ENCODE measurements around the gene HAP1.
"Not testable (repeated sequence)": the region's sequence is repeated elsewhere in the genome, so short reads cannot be mapped to it uniquely, and the experiment has no call there.

The HAP1 gene

GRCh38 chr17:41728056-41728455, 6.4 kb downstream of the HAP1 start:
- DNase-seq (ENCODE audit: low read depth in 1 of 2, low spot score in 1 of 2) = no peak

- DNase-seq (ENCODE audit: low read depth in 1 of 2, low spot score in 1 of 2) = no peak
Observed at GRCh38 chr17:41725134-41725533, 9.3 kb downstream of the HAP1 start.

GRCh38 chr17:41724476-41725050, 9.9 kb downstream of the HAP1 start:
- DNase-seq (ENCODE audit: low read depth in 1 of 2, low spot score in 1 of 2) = no peak

- no peak for DNase-seq (ENCODE audit: low read depth in 1 of 2, low spot score in 1 of 2)
Observed at GRCh38 chr17:41723801-41724475, 10.5 kb downstream of the HAP1 start.

GRCh38 chr17:41722231-41722630, 12.2 kb downstream of the HAP1 start:
- no peak for DNase-seq (ENCODE audit: low read depth in 1 of 2, low spot score in 1 of 2)

GRCh38 chr17:41718287-41718645, 16.2 kb downstream of the HAP1 start:
- no peak for DNase-seq (ENCODE audit: low read depth in 1 of 2, low spot score in 1 of 2)

- no peak for DNase-seq (ENCODE audit: low read depth in 1 of 2, low spot score in 1 of 2)
Observed at GRCh38 chr17:41717408-41718286, 16.8 kb downstream of the HAP1 start.

- DNase-seq (ENCODE audit: low read depth in 1 of 2, low spot score in 1 of 2) = no peak
Observed at GRCh38 chr17:41711669-41712400, 22.6 kb downstream of the HAP1 start, which contains the start of gene GAST. GAST (plus strand) TSS chr17:41712331; CDS start chr17:41715437, 3,106 bp downstream.

GRCh38 chr17:41710472-41711090, 23.9 kb downstream of the HAP1 start:
- no peak for DNase-seq (ENCODE audit: low read depth in 1 of 2, low spot score in 1 of 2)

GRCh38 chr17:41707803-41708669, 26.4 kb downstream of the HAP1 start:
- no peak for DNase-seq (ENCODE audit: low read depth in 1 of 2, low spot score in 1 of 2)

GRCh38 chr17:41705271-41705991, 29.0 kb downstream of the HAP1 start:
- no peak for DNase-seq (ENCODE audit: low read depth in 1 of 2, low spot score in 1 of 2)

- no peak for DNase-seq (ENCODE audit: low read depth in 1 of 2, low spot score in 1 of 2)
Observed at GRCh38 chr17:41702712-41703111, 31.7 kb downstream of the HAP1 start.

- DNase-seq (ENCODE audit: low read depth in 1 of 2, low spot score in 1 of 2) = not testable (repeated sequence)
Observed at GRCh38 chr17:41700843-41701242, 33.6 kb downstream of the HAP1 start.

GRCh38 chr17:41697122-41697962, 37.1 kb downstream of the HAP1 start:
- DNase-seq (ENCODE audit: low read depth in 1 of 2, low spot score in 1 of 2) = no peak

GRCh38 chr17:41695954-41696757, 38.3 kb downstream of the HAP1 start:
- peak; percentile 42 to 75 for DNase-seq (ENCODE audit: low read depth in 1 of 2, low spot score in 1 of 2)

GRCh38 chr17:41695134-41695661, 39.2 kb downstream of the HAP1 start:
- DNase-seq (ENCODE audit: low read depth in 1 of 2, low spot score in 1 of 2) = no peak

Data from activated CD4-positive, alpha-beta T cell treated with anti-CD3 and anti-CD28 coated beads, Interleukin-2, amount 50 U/mL, for 24 hours (primary cell).